GM03348 (cell line): ENCODE results near the gene ACOT13.
"Not testable (repeated sequence)": the region's sequence is repeated elsewhere in the genome, so short reads cannot be mapped to it uniquely, and the experiment has no call there.

Source experiments
- DNase-seq: peaks from one replicate; pipeline ENCODE4 v3.0.0; 2012; ENCODE audit warnings: low spot score

The ACOT13 gene

DNA sequence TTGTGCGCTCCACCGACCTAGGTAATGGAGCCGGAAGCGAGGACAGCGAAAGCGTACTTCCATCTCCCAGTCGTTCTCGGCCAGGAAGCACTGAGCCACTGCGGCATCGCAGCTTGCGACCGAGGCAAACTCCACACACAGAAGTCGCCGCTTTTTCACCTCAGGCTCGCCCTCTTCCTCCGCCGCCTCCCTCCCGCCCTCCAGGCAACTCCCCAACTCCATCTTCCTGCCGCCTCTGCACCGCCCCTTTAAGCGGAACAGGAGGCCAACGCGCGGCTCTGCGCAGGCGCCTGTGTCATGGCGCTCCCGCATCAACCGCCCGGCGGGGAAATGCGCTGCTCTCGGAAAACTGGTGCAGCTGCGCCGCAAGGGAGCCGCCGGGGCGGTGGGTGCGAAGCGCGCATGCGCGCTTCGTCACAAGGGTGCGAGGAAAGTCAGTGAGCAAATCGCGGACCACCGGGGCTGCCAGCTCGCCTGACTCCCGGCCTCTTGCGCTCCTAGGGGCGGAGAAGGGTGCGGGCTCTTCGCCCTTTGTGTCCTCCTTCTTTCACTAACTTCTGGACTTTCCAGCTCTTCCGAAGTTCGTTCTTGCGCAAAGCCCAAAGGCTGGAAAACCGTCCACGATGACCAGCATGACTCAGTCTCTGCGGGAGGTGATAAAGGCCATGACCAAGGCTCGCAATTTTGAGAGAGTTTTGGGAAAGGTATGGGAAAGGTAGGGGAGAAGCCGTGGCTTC lies at the start of gene ACOT13, which contains the start of gene TDP2:
ACOT13 (plus strand) TSS at position 437 of the 737 bp plus-strand sequence; CDS start at position 624, 187 bp downstream.
TDP2 (minus strand) TSS at position 259 of the 737 bp plus-strand sequence; CDS start at position 222, 37 bp downstream.
- DNase-seq: peak; percentile 99

DNA sequence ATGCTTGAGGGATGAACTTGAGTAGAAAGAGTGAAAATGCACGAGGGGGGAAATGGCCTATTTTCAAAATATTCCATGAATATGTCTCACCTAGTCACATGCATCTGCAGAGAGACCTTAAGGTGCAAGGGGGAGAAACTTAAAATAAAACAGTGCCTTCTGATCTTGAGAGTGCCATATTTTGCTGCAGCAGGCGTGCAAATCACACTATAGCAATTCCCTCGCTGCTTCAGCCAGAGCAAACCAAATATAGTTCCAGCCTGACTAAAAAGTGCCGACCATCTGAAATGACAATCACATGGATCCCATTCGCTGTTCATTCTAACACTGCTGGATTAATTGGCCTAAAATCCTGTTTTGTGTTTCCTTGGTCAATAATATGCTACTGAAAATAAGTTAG lies 47.2 kb upstream of the ACOT13 start:
- DNase-seq: no peak

DNA sequence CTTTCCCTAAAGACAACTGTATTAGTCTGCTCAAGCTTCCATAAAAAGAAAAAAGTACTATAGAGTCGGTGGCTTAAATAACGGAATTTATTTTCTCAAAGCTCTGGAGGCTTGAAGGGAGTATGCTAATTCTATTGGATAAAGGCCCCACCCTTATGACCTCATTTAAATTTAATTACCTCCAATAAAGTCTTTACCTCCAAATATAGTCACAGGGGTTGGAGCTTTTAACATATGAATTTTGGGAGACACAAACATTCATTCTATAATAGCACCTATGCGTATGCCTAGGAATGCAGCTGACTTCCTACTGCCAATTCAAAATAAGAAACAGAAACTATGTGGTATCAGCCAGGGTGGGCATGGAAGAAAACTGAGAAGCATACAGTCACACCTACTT lies 46.2 kb upstream of the ACOT13 start:
- DNase-seq: no peak

DNA sequence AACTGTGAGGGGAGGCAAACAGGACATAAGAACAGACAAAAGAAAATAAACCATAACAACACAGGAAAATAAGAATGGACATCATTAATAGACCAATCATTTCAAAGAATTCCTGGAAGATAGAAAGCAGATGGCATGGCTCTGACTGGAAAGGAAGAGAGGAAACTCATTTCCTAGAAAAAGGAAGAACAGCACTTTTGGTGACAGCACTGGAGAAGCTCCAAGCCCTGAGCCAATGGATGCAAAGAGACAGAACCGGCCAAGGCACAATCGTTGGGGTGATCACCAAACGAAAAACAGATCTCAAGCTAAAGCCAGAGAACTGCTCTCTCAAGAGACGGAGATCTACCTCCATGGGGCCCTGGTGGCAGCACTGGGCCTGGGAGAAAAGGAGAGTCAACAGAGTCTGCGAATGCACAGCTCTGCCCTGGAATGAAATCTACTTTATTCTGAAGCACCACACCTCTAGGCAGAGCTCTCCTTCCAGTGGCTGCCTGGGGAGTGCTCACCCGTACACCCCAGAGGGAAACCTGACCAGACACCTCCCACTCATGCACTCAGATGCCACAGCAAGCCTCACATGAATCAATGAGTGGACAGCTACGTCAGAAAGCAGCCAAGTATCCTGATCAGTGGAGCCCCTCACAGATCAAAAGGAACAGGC lies 45.1 kb upstream of the ACOT13 start:
- no peak for DNase-seq

DNA sequence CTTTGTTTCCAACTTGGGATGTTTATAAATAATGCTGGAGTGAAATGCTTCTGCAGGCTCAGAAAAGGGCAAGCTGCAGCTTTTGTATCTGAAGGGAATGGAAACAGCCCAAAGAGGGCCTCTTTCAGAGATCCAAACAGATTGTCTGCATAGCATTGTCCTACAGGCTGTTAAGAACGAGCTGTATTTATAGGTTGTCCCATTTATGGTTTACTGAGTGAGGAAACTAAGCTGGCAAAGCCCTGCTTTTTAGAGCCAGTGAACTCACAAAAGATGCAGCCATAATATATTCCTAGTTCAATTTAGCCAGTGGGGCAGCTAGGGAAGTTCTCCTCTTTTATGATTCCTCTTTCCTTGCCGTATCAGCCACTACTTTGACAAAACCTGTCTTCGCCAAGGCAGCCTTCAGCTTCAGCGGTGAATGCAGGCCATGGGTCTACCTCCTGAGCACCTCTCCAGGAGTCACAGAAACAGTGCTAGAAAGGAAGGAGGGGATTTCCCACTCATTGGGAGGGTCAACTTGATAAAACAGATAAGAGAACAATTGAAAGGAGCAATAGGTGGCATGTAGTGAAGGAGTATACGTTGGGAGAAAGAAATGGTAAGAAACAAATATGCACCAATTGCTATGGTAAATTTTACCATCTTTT lies 35.9 kb upstream of the ACOT13 start:
- DNase-seq: no peak

DNA sequence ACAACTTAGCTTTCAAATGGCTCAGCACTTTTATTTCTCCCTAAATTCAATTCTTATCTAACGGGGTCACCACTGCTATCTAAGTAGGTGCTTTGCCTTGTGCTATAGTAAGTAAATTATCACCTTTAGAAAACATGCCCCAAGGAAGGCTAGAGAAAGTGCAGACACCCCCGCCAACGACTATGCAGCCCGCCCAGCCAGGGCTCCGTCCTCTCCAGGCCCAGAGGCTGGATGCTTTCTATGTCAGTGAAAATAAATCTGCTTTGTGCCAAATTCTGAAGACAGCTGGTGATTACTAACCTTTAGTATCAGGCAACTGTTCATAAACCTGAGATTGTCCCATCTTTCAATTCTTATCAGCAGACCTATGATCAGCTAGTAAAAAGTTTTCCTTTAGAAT lies 35.2 kb upstream of the ACOT13 start:
- no peak for DNase-seq

DNA sequence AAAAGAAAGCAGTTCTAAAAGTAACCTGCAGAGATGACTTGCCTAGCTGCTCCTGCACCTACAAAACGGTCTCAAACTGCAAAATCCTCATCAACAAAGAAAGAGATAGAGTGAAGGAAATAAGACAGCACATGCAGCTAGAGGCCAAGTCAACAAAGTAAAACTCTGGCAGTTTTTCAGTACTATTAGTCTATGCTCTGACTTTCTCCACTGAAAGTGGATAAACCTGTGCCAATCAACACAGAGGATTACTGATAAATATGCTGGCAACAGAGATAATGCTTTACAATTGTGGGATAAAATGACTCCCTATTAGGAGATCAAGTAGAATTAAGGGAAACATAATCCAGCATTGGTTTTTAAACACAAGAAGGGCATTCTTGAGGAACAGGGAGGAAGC lies 34.3 kb upstream of the ACOT13 start:
- no peak for DNase-seq

DNA sequence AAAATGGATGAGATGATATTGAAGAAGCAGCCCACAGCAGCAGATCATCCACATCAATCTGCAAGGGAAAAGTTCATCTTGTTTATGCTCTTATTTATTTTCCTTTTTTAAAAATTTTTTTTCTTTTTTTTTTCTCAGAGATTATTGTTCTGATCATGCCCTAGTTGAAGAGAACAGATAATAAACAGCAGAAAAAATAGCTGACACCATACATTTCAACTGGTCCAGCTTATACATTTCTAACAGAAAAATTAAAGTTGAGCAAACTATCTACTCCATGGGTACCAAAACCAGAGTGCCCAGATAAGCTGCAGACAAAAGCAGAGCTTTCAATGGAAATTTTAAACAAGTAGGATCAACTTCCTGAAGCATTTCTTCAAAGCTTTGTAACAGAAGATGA lies 30.2 kb upstream of the ACOT13 start:
- DNase-seq: no peak

DNA sequence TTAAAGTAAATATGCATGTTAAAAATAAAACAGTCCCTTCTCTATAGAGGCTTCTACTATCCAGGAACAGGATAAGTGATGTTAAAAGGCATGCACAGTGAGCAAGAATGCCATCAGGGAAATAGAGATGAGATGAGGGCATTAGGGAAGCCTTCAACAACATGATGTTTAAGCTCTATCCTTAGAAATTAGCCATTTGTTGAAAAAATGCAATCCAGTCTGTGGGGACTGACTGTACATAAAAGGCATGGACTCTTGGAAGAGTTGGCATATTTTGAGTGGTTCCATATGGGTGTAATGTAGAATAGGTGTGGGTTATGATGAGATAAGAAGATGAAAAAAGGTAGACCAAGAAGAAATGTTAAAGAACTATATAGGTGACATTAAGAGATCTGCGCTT lies 26.7 kb upstream of the ACOT13 start:
- DNase-seq: no peak

DNA sequence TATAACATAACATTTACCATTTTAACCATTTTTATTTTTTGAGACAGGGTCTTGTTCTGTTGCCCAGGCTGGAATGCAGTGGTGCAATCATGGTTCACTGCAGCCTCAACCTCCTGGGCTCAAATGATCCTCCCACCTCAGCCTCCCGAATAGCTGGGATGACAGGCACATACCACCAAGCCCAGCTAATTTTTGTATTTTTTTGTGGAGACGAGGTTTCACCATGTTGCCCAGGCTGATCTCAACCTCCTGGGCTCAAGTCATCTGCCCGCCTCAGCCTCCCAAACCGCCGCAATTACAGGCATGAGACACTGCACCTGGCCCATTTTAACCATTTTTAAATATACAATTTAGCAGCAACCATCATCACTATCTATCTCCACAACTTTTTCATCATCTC lies 26.2 kb upstream of the ACOT13 start:
- DNase-seq: not testable (repeated sequence)

DNA sequence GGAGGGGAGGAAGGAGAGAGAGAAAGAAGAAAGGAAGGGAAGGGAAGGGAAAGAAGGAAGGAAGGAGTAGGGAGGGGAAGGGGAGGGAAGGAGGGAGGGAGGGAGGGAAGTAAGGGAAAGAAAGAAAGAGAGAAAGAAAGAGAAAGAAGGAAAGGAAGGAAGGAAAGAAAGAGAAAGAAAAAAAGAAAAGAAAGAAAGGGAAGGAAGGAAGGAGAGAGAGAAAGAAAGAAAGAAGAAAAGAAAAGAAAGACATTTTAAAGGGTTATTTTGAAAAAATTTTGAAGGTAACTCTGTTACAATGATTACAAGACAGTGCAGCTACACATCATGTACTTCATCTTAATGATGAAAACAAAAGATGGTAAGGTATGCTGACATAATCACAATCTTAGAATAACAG lies 24.8 kb upstream of the ACOT13 start:
- DNase-seq: no peak

DNA sequence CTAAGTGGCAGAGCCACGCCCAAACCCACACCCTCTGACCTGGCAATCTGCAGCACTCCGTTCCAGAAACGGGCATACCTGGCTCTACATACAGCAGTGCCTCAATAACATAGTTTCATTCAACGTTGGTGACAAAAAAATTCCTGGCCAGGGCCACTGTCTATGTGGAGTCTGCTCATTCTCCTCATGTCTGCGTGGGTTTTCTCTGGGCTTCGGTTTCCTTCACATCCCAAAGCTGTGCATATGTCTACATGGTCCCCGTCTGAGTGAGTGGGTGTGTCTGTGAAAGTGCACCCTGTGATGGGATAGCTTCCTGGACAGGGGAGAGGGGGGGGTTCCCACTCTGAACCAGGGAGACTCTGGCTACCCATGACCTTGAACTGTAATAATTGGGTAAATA lies 23.0 kb upstream of the ACOT13 start:
- DNase-seq: no peak

DNA sequence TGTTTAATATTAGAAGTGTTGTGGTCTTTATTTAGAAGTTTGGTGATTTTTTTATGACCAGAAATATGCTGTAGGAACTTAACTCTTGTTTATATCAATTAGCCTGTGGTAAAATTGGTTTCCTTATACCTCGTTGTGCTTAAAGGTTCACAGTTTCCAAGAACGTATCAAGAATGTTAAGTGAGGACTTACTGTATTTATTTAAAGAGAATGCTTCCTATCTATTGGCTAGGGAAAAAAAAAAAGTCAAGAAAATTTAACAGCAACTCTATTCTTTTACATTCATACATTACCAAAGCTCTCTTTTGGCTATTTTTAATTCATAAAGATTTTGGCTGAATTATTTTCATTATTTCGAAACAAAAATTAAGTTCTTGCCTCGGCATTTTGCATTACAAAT lies 22.5 kb upstream of the ACOT13 start:
- DNase-seq: no peak

DNA sequence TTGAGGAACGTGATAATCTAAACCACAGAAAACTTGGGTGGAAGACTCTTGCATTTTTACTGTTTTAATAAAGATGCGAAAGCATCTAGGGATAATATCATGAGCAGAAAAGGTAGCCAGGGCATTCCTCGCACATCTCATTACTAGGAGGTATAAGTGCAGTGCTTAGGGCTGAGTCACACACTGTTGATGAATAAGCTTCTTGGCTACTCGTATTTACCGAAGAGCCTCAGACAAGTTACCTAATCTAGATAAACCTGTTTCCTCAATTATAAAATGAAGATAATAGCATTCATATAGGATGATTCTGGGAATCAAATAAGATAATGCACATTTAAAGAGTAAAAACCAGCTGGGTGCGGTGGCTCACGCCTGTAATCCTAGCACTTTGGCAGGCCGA lies 20.1 kb upstream of the ACOT13 start:
- DNase-seq: no peak

DNA sequence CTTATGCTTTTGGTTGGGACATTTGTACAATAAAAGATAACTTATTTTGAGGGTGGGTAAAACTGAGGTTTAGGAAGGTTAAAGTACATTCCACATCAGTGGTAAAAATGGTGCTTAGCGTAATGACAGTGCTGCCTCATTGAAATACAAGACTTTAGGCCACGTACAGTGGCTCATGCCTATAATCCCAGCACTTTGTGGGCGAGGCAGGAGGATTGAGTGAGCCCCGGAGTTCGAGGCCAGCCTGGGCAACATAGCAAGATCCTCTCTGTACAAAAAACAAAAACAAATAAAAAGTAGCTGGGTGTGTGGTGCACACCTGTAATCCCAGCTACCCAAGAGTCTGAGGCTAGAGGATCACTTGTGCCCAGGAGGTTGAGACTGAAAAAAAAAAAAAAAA lies 18.6 kb upstream of the ACOT13 start:
- DNase-seq: no peak

DNA sequence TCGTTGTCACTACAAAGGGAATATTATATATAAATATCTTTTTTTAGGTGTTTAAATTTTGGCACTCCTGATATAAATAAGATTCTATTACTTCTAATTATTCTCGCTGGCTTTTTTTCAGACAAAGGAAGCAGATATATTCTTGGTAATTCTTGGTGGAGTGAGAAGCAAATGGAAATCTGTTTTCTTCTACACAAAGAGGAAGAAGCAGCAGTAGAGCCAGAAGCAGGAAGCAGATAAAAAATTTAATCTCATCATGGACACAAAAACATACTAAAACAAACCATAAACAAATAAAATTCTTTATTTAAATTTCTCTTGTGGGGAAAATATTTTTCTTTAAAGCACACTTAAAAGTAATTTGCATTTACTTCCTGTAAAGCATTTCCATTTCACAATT lies 17.2 kb upstream of the ACOT13 start:
- no peak for DNase-seq

DNA sequence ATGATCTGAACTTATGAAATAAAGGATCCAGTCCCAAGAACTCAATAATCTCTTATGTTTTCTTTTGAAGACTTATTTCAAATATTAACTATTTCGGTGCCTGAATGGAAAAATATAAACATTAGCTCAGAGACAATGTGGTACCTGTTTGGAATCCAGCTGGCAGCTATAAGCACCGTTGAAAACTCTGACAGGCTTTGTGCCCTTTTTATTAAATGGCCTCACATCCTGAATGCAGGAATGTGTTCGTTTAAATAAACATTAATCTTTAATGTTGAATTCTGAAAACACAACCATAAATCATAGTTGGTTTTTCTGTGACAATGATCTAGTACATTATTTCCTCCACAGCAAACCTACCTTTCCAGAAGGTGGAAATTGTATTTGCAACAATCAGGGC lies 16.5 kb upstream of the ACOT13 start:
- DNase-seq: no peak

DNA sequence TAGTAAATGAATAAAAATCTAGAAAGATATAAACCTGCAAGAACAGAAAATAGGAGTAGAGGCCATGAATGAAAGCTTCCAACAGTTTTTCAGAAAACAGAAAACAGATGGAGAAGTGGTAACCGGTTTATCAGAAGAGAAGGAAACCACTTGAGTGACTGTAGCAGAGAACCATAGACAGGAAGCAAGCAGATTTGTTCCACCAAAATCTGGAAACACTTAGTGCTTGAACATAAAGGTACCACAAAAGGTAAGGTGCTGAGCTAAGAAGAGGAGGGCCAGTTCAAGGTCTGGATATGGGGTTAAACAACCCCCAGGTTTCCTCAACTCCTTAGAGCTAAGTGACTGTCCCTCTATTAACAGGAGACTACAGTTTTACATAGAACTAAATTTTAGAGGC lies 11.7 kb upstream of the ACOT13 start:
- no peak for DNase-seq

DNA sequence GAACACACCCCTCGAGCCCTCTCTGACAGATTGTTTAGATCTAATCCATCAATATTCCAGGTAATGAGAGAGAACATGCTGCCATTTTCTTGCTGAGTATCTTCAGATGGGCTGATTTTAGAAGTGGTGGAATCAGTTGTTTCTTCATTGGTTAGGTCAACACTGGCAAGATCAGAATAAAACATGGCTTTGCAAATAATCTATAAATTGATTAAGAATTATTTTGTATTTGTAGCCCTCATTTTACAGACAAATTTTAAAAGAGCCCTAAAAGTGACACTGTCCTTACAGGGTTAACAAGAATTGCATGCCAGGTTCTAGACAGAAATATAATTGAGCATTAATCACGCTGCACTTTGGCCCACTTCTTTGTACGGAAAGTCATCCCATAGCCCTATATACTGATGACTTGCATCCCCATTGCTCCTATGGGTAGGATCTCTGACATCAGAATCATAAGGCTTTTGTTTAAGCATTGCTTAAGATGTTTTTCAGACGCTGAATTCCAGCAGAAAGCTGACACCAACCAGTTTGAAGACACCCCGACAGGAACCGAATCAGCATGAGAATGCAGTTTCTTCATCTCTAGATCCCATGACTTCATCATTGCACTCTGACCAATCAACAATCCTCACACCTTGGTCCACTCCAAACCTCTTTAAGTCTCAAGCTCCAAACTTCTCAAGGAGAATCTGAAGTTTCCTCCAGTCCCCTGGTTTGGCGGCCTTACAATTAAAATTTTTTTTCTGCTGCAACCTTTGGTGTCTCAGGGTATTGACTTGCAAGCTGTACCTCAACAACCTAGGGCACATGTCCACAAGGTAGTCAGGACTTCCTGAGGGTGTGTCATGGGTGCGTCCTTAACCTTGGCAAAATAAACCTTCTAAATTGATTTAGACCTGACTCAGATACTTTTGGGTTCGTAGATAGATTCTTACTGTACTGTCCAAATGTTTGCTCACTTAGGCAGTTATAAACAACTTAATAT lies 8.0 kb upstream of the ACOT13 start:
- DNase-seq: peak; percentile 14

DNA sequence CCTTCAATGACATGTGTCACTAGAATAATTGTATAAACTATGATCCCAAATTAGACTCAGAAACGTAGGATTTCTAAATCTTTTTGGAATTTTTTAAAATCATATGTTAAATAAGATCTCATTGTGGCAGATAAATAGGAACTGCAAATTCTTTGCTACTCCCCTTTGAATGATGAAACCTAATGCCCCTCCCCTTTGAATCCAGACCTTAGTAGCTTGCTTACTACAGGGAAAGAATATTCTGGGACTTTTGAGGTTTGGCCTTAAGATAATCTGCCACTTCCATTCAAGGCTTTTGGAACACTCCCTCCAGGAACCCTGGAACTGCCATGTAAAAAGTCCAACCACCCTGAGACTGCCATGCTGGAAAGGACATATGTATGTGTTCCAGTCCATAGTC lies 7.3 kb upstream of the ACOT13 start:
- no peak for DNase-seq

DNA sequence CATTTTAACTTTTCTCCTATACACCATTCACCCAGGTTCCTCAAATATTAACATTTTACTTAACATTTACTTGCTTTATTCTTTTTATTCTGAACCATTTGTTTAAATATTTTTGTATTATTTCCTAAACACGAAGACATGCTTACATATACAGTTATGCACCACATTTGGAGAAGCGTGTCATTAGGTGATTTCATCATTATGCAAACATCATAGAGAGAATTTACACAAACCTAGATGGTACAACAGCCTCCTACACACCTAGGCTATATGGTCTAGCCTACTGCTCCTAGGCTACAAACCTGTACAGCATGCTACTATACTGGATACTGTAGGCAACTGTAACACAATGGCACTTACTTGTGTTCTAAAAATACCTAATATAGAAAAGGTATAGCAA lies 6.8 kb upstream of the ACOT13 start:
- DNase-seq: no peak

DNA sequence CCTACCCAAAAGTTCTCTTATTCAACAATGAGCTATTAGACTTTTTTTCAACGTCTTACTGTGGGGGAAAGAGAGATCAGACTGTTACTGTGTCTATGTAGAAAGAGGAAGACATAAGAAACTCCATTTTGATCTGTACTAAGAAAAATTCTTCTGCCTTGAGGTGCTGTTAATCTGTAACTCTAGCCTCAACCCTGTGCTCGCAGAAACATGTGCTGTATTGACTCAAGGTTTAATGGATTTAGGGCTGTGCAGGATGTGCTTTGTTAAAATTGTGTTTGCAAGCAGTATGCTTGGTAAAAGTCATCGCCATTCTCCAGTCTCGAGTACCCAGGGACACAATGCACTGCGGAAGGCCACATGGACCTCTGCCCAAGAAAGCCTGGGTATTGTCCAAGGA lies 5.1 kb upstream of the ACOT13 start:
- DNase-seq: not testable (repeated sequence)
